Mammary epithelial cell (primary cell): ENCODE measurements around the gene PYCR2.

Experiments
- EZH2 ChIP-seq: IDR thresholded peaks from 2 replicates; pipeline ENCODE4 v1.6.1; 2012; ENCODE audit warnings: low read length, inconsistent platforms, borderline replicate concordance
- TF ChIP-seq, protein P1 (sequence below), 2 donors: IDR thresholded peaks in 1 of 2; conservative IDR thresholded peaks in 1 of 2; 2 replicates each; pipeline ENCODE4 v1.5.1; 2011 to 2012; ENCODE audit warnings: inconsistent platforms in 2 of 2, low read length in 2 of 2, mild to moderate bottlenecking in 2 of 2, control low read depth in 1 of 2, low read depth in 1 of 2; ENCODE audit not compliant: insufficient read depth in 1 of 2; ENCODE audit errors: extremely low read depth in 1 of 2

DNA sequence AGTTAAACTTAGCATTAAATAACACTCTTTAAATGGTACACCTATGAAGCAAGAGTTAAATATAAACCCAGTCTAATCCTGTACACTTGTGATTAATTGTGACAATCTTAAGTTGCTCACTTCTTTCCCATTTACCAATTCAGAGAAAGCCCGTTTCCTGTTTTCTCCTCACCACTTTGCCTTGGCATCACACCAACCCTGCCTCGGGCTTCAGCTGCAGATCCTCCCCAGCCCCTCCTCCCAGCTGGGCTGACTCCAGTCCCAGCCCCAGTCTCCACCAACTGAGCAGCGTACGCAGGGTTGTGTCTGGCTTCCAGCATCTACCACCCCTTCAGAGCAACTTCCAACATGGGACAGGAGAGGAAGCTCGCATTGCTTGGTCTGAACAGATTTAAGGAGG lies 4.1 kb downstream of the PYCR2 start:
- TF ChIP-seq, protein P1, sequence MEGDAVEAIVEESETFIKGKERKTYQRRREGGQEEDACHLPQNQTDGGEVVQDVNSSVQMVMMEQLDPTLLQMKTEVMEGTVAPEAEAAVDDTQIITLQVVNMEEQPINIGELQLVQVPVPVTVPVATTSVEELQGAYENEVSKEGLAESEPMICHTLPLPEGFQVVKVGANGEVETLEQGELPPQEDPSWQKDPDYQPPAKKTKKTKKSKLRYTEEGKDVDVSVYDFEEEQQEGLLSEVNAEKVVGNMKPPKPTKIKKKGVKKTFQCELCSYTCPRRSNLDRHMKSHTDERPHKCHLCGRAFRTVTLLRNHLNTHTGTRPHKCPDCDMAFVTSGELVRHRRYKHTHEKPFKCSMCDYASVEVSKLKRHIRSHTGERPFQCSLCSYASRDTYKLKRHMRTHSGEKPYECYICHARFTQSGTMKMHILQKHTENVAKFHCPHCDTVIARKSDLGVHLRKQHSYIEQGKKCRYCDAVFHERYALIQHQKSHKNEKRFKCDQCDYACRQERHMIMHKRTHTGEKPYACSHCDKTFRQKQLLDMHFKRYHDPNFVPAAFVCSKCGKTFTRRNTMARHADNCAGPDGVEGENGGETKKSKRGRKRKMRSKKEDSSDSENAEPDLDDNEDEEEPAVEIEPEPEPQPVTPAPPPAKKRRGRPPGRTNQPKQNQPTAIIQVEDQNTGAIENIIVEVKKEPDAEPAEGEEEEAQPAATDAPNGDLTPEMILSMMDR (conservative IDR thresholded peaks at IDR 0.05 in 1 of 2, IDR thresholded peaks at IDR 0.05 in 1 of 2; ENCODE audit: extremely low read depth in 1 of 2, insufficient read depth in 1 of 2, low read depth in 1 of 2, low read length in 2 of 2) = no peak
- no peak for TF ChIP-seq EZH2
